A549 (cell line): ENCODE results near the gene ZNF214. TPM values are rescaled to one million over a fixed set of nuclear protein-coding genes. Genes with fewer than 3 reads are reported as not detected.
"Not testable (repeated sequence)": the region's sequence is repeated elsewhere in the genome, so short reads cannot be mapped to it uniquely, and the experiment has no call there.

Source experiments
- ATAC-seq, 2 experiments: fragments of 200-7000 bp in 1 of 2; fragments of >200 bp in 1 of 2; cut with Nextera tagmentation in 1 of 2; cut with Tn5 transposase in 1 of 2; 3 replicates each; pipeline versions ENCODE4 v1.8.0 to v1.9.1; 2018 to 2020; ENCODE audit warnings: mild to moderate bottlenecking in 1 of 2, moderate library complexity in 1 of 2
- CTCF ChIA-PET: fragments of 300-600 bp; sonication (Branson Sonifier 250); formaldehyde crosslinking; extraction: SDS; loops from one replicate; lab custom pipeline; 2021; ENCODE audit warnings: antibody characterized with exemption, inconsistent platforms; lab: Yijun Ruan, JAX
- POLR2A ChIA-PET: fragments of 350-600 bp; formaldehyde crosslinking; extraction: SDS; loops from one replicate; lab custom pipeline; 2021; ENCODE audit warnings: antibody characterized with exemption, inconsistent platforms; lab: Yijun Ruan, JAX
- DNase-seq, 2 experiments: peaks; one replicate each; pipeline versions ENCODE4 v3.0.0 to v3.0.0-alpha.2; 2011 to 2016; ENCODE audit warnings: low read depth in 1 of 2, low spot score in 1 of 2
- FAIRE-seq: peaks from 2 replicates; lab custom pipeline; 2011; peaks lifted over from hg19 to GRCh38; lab: Jason Lieb, UNC
- H3K27ac ChIP-seq, 2 experiments: fragments of >200 bp; sonication (Bioruptor Twin); formaldehyde crosslinking; 3 replicates each; pipeline ENCODE4 v1.5.1; 2016 to 2017
- H3K4me1 ChIP-seq: fragments of >200 bp; sonication (Bioruptor Twin); formaldehyde crosslinking; 3 replicates; pipeline ENCODE4 v1.6.1; 2016
- H3K4me2 ChIP-seq: fragments of >200 bp; sonication (Bioruptor Twin); formaldehyde crosslinking; 3 replicates; pipeline ENCODE4 v1.6.1; 2016
- H3K4me3 ChIP-seq: fragments of >200 bp; sonication (Bioruptor Twin); formaldehyde crosslinking; 3 replicates; pipeline ENCODE4 v1.5.1; 2016
- H3K9me3 ChIP-seq: fragments of >200 bp; sonication (Bioruptor Twin); formaldehyde crosslinking; 3 replicates; pipeline ENCODE4 v1.6.1; 2016
- CBX2 ChIP-seq: fragments of 200-600 bp; sonication (generic); IDR thresholded peaks from 2 replicates; pipeline ENCODE4 v1.6.1; 2016; ENCODE audit warnings: low read depth, mild to moderate bottlenecking, borderline replicate concordance
- CBX8 ChIP-seq: fragments of 200-600 bp; sonication (generic); IDR thresholded peaks from 2 replicates; pipeline ENCODE4 v1.6.1; 2016
- CHD2 ChIP-seq: fragments of 150-350 bp; IDR thresholded peaks from 2 replicates; pipeline ENCODE4 v1.6.1; 2014; ENCODE audit warnings: low read length; ENCODE audit not compliant: partially characterized antibody
- CHD4 ChIP-seq: fragments of 200-600 bp; sonication (generic); IDR thresholded peaks from 2 replicates; pipeline ENCODE4 v1.6.1; 2016; ENCODE audit warnings: antibody characterized with exemption, mild to moderate bottlenecking, borderline replicate concordance
- EHF ChIP-seq: fragments of 250-450 bp; sonication (Bioruptor Pico); IDR thresholded peaks from 2 replicates; pipeline ENCODE4 v1.5.0; 2020; ENCODE audit warnings: mild to moderate bottlenecking
- ESRRA ChIP-seq: fragments of 150-350 bp; IDR thresholded peaks from 2 replicates; pipeline ENCODE4 v1.6.1; 2014; ENCODE audit warnings: mild to moderate bottlenecking, low read length, borderline replicate concordance
- HOXB5 ChIP-seq: fragments of 250-450 bp; sonication (Bioruptor Pico); IDR thresholded peaks from 2 replicates; pipeline ENCODE4 v1.5.0; 2020; ENCODE audit warnings: mild to moderate bottlenecking, moderate library complexity
- JUN ChIP-seq, 2 experiments: fragments of >200 bp; sonication (Bioruptor Twin); formaldehyde crosslinking; IDR thresholded peaks; 2 replicates in 1 of 2; 3 replicates in 1 of 2; pipeline ENCODE4 v1.6.1; 2016 to 2017
- KDM5A ChIP-seq: fragments of 200-600 bp; sonication (generic); IDR thresholded peaks from 2 replicates; pipeline ENCODE4 v1.6.1; 2016; ENCODE audit warnings: antibody characterized with exemption, mild to moderate bottlenecking
- MAFK ChIP-seq: fragments of 450-650 bp; IDR thresholded peaks from 2 replicates; pipeline ENCODE4 v1.6.1; 2014; ENCODE audit not compliant: partially characterized antibody
- MAZ ChIP-seq: fragments of 150-350 bp; IDR thresholded peaks from 2 replicates; pipeline ENCODE4 v1.6.1; 2014; ENCODE audit warnings: antibody characterized with exemption, low read depth, low read length, borderline replicate concordance
- MYC ChIP-seq: IDR thresholded peaks from 2 replicates; pipeline ENCODE4 v1.6.1; 2012; ENCODE audit warnings: mild to moderate bottlenecking, inconsistent platforms, low read length, improper control_type of control experiment, borderline replicate concordance
- RCOR1 ChIP-seq: fragments of 150-350 bp; IDR thresholded peaks from 2 replicates; pipeline ENCODE4 v1.6.1; 2014; ENCODE audit warnings: antibody characterized with exemption, low read length, low read depth
- RFX5 ChIP-seq: fragments of 450-650 bp; IDR thresholded peaks from 2 replicates; pipeline ENCODE4 v1.7.1; 2014; ENCODE audit warnings: antibody characterized with exemption, mild to moderate bottlenecking, moderate library complexity
- SMC3 ChIP-seq: fragments of >200 bp; sonication (Bioruptor Twin); formaldehyde crosslinking; IDR thresholded peaks from 3 replicates; pipeline ENCODE4 v1.6.1; 2018; ENCODE audit warnings: inconsistent platforms
- SREBF2 ChIP-seq: fragments of 450-650 bp; IDR thresholded peaks from 2 replicates; pipeline ENCODE4 v1.6.1; 2014; ENCODE audit warnings: mild to moderate bottlenecking, moderate library complexity
- ZSCAN20 ChIP-seq: fragments of 250-450 bp; sonication (Bioruptor Pico); IDR thresholded peaks from 2 replicates; pipeline ENCODE4 v1.8.0; 2022; ENCODE audit warnings: mild to moderate bottlenecking, moderate library complexity
- WGBS: methylation state at CpG from one replicate; pipeline ENCODE4 v1.1.6; 2017; ENCODE audit errors: missing lambda C conversion rate; 5-methylcytosine and 5-hydroxymethylcytosine counted together
- polyA plus RNA-seq, 4 experiments: library from polyadenylated mRNA; depleted of rRNA in 3 of 4; stranded (reverse); fragments of >200 nt; fragmentation: RNase III in 1 of 4; extraction: RNeasy Plus Mini Kit Qiagen cat#74134 plus additional on column Dnase treatment in 1 of 4; gene quantifications; 2 replicates in 3 of 4; 3 replicates in 1 of 4; pipeline ENCODE4 v1.2.3, GENCODE V29; 2011 to 2017
- TF ChIP-seq, protein P1 (sequence below): IDR thresholded peaks from 2 replicates; pipeline ENCODE4 v1.6.1; 2012; ENCODE audit warnings: low read depth, borderline replicate concordance
- TF ChIP-seq, protein P2 (sequence below): fragments of 450-650 bp; IDR thresholded peaks from 2 replicates; pipeline ENCODE4 v1.6.1; 2014; ENCODE audit warnings: antibody characterized with exemption
- TF ChIP-seq, protein P3 (sequence below): fragments of >200 bp; sonication (Bioruptor Twin); formaldehyde crosslinking; IDR thresholded peaks from 2 replicates; pipeline ENCODE4 v1.6.1; 2016
- TF ChIP-seq, protein P4 (sequence below): IDR thresholded peaks from 2 replicates; pipeline ENCODE4 v1.6.1; 2012
- TF ChIP-seq, protein P5 (sequence below): fragments of >200 bp; sonication (Bioruptor Twin); formaldehyde crosslinking; IDR thresholded peaks from 3 replicates; pipeline ENCODE4 v1.6.1; 2016

Gene ZNF214
- polyA plus RNA-seq, 2 of the 4 experiments (the other 2 are of a cell fraction): 0.70 to 2.1 TPM

DNA sequence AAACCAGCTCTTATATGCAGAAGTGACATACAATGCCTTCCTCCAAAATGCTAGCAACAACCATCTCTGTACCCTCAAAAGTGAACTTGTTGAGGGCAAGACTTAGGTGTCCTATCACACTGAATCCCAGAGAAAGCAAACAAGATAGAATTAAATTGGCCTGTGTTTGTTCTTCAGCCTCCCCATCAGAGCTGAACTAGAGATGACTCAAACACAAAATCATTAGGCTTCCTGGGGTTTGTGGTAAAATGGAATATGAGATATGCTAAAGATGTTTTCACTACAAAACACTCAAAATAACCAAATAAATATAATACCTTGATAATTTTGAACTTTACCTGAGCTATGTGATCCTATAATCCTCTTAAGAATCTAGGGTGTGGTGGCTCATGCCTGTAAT lies 31.6 kb downstream of the ZNF214 start:
- TF ChIP-seq RFX5 (no peak), MAFK (no peak), EHF (no peak), SMC3 (no peak), HOXB5 (CRISPR knock-in tag) (no peak), CHD2 (no peak)
- TF ChIP-seq, protein P1, sequence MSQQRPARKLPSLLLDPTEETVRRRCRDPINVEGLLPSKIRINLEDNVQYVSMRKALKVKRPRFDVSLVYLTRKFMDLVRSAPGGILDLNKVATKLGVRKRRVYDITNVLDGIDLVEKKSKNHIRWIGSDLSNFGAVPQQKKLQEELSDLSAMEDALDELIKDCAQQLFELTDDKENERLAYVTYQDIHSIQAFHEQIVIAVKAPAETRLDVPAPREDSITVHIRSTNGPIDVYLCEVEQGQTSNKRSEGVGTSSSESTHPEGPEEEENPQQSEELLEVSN: no peak
- TF ChIP-seq, protein P2, sequence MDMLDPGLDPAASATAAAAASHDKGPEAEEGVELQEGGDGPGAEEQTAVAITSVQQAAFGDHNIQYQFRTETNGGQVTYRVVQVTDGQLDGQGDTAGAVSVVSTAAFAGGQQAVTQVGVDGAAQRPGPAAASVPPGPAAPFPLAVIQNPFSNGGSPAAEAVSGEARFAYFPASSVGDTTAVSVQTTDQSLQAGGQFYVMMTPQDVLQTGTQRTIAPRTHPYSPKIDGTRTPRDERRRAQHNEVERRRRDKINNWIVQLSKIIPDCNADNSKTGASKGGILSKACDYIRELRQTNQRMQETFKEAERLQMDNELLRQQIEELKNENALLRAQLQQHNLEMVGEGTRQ: no peak
- Histone ChIP-seq H3K9me3 (no peaks in the 10 kb centered on the region), H3K4me2 (no peak overlapping the region), H3K4me1 (no peaks in the 10 kb centered on the region), H3K4me3 (no peak overlapping the region), H3K27ac (no peak overlapping the region)
- FAIRE-seq: no peak
- no peak for ATAC-seq
- ChIA-PET CTCF (no interaction called here), POLR2A (no interaction called here)
- DNase-seq: no peak

DNA sequence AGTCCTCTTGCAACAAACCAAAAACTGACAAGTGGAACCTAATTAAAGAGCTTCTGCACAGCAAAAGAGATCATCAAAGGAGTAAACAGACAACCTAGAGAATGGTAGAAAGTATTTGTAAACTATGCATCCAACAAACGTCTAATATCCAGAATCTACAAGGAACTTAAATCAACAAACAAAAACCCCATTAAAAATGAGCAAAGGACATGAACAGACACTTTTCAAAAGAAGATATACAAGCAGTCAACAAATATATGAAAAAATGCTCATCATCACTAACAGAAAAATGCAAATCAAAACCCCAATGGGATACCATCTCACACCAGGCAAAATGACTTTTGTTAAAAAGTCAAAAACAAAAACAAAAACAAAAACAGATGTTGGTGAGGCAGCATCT lies 33.7 kb downstream of the ZNF214 start:
- DNase-seq: no peak
- H3K4me2 ChIP-seq: no peak overlapping the region
- H3K9me3 ChIP-seq: no peaks in the 10 kb centered on the region
- FAIRE-seq: no peak
- ChIA-PET POLR2A (no interaction called here), CTCF (no interaction called here)
- 0% methylated on average over 1 of the region's 1 CpG for WGBS
- no peak overlapping the region for H3K27ac ChIP-seq
- no peaks in the 10 kb centered on the region for H3K4me1 ChIP-seq
- H3K4me3 ChIP-seq: no peak overlapping the region
- ATAC-seq: no peak
- TF ChIP-seq ZSCAN20 (CRISPR knock-in tag): no peak
- TF ChIP-seq, protein P3, sequence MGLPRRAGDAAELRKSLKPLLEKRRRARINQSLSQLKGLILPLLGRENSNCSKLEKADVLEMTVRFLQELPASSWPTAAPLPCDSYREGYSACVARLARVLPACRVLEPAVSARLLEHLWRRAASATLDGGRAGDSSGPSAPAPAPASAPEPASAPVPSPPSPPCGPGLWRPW: no peak
- TF ChIP-seq RCOR1: no peak
- no peak for TF ChIP-seq EHF
- no peak for TF ChIP-seq KDM5A
- TF ChIP-seq, protein P4, sequence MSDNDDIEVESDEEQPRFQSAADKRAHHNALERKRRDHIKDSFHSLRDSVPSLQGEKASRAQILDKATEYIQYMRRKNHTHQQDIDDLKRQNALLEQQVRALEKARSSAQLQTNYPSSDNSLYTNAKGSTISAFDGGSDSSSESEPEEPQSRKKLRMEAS: no peak

DNA sequence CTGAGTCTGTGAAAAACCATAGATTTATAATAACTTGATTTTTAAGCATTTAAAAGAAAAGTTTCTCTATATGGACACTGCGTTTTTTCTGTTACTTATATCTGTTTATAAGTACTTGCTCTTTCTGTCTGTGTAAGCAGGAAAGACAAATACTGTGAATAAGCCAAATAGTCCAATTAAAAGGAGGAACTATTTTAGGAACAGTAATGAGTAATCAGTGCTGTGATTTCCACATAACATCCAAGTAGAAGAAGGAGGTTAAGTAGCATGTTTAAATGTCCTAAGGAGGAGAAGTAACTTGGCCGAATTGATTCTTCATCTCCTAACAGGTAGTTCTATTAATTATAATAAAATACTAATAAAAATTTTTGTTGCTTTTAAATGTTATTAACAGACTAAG lies 40.8 kb downstream of the ZNF214 start:
- POLR2A ChIA-PET: no interaction called here
- 22% methylated on average over 2 of the region's 2 CpGs for WGBS

DNA sequence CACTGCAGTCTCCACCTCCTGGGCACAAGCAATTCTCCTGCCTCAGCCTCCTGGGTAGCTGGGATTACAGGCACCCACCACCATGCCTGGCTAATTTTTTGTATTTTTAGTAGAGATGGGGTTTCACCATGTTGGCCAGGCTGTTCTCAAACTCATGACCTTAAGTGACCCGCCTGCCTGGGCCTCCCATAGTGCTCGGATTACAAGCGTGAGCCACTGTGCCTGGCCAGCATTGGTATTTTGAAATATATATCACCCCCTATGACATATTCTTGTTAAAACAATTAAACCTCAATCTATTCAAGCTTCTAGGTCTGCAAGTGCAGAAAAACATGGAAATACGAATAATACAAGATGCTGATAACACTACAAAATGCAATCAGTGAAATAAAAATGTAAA lies 50.3 kb downstream of the ZNF214 start:
- POLR2A ChIA-PET: not testable (repeated sequence)
- WGBS: 30% methylated on average over 4 of the region's 4 CpGs

More for the DNA sequence above, 40.8 kb downstream of the ZNF214 start:
- Histone ChIP-seq H3K4me2 (no peak overlapping the region), H3K9me3 (no peaks in the 10 kb centered on the region), H3K4me1 (no peaks in the 10 kb centered on the region), H3K27ac (no peak overlapping the region), H3K4me3 (no peak overlapping the region)
- CTCF ChIA-PET: interaction anchor here (1.0 kb wide), 1 partner anchor 233 kb away, joined by 3 read pairs; no protein-coding TSS in a partner anchor
- ATAC-seq (no peak), FAIRE-seq (no peak), DNase-seq (no peak)
- TF ChIP-seq MAZ: no peak
- no peak for TF ChIP-seq MYC
- TF ChIP-seq KDM5A: no peak
- TF ChIP-seq JUN (IDR thresholded peaks at IDR 0.05): no peak
- no peak for TF ChIP-seq ESRRA
- no peak for TF ChIP-seq SREBF2
- TF ChIP-seq, protein P1: no peak
- TF ChIP-seq, protein P5, sequence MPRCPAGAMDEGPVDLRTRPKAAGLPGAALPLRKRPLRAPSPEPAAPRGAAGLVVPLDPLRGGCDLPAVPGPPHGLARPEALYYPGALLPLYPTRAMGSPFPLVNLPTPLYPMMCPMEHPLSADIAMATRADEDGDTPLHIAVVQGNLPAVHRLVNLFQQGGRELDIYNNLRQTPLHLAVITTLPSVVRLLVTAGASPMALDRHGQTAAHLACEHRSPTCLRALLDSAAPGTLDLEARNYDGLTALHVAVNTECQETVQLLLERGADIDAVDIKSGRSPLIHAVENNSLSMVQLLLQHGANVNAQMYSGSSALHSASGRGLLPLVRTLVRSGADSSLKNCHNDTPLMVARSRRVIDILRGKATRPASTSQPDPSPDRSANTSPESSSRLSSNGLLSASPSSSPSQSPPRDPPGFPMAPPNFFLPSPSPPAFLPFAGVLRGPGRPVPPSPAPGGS: no peak
- no peak for TF ChIP-seq ZSCAN20 (CRISPR knock-in tag)
- TF ChIP-seq CBX8: no peak
- no peak for TF ChIP-seq CHD4
- no peak for TF ChIP-seq CBX2

More for the DNA sequence above, 50.3 kb downstream of the ZNF214 start:
- FAIRE-seq, DNase-seq, H3K4me3 ChIP-seq, CTCF ChIA-PET, H3K9me3 ChIP-seq, H3K27ac ChIP-seq, ATAC-seq, H3K4me1 ChIP-seq, H3K4me2 ChIP-seq: not testable (repeated sequence)
